Activated naive CD4-positive, alpha-beta T cell treated with Interleukin-2 at 50 U/mL for 16 hours (primary cell): ENCODE data around the gene CCDC110.
A peak's percentile ranks its signal among the peaks of the same experiment; 100 is the strongest.

ENCODE experiments used
- DNase-seq: peaks from one replicate; pipeline ENCODE4 v3.0.0-alpha.2; 2020

Gene CCDC110

DNA sequence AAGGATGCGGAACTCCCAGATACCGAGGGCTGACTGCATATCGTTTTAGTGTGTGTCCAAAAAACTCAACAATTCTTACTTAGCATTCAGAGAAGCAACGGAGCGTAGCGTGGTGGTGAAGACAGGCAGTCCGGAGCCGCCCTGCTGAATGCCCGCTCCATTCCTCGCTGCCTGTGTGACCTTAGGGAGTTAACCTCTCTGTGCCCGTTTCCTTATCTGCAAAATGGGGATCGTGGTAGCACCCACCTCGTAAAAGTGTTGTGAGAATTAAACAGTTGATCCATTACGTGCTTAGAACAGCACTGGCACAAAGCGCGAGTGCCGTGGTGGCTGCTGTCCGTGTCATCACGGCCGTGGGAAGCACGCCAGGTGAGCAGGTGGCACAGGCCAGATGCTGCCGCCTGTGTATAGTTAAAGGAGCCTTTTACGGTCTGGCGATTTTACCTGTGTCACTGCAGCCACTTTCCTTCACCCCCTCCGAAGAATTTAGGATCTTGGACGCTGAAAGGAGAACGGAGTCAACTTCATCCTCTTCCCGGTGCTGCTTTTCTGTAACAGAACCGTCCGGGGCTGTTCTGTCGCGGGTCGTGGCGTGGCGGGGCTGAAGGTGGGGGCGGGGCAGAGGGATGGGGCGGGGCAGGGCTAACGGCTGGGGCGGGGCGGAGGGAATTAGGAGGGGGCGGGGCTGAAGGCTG lies 885 bp downstream of the CCDC110 start:
- DNase-seq, result peak; percentile 52

DNA sequence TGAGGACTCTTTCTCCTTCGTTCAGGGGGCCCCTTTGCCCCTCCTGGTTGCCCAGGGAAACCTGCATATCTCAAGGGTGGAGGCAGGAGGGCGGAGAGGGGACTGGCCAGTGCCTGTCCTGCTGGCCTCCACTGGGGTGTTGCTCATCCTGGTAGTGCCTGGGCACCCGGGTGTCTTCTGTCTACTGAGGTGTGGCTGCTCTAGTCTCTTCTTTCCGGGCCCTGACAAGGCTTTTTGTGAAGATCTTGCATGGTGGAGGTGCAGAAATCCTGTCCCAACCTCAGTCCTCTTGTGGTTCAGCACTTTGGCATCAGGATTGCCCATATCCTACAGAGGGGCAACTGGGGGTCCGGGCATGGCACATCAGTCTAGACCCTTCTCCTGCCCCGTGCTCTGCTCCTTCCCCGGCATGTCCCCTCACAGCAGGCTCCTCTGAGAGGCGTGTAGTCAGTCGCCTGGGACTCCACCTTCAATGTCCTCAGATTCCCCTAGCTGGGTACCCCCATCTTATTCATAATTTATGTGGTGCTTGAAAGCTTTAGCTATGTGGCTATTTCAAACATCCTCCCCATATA lies 1.9 kb downstream of the CCDC110 start:
- DNase-seq, result no peak

DNA sequence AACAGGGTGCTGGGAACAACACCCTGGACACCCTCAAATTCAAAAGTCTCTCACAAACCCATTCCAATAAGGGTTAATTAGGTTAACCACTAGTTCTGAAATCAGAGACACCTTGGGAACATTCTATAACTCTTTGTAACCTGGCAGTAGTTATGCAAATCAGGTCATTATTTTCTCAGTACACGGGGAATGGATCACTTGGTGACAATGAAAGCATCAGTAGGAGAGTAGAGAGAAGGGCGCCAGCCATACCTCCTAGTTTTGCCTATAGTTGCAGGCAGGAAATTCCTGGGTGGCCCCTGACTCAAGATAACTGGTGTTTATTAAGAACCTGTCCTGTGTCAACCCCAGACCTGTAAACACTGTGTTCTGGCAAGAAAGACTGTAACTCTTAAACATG lies 2.5 kb downstream of the CCDC110 start:
- no peak for DNase-seq

- DNase-seq, result no peak
Measured at GRCh38 chr4:185467991-185468390, 3.5 kb downstream of the CCDC110 start.

- no peak for DNase-seq
Measured at GRCh38 chr4:185467101-185467500, 4.4 kb downstream of the CCDC110 start.

DNA sequence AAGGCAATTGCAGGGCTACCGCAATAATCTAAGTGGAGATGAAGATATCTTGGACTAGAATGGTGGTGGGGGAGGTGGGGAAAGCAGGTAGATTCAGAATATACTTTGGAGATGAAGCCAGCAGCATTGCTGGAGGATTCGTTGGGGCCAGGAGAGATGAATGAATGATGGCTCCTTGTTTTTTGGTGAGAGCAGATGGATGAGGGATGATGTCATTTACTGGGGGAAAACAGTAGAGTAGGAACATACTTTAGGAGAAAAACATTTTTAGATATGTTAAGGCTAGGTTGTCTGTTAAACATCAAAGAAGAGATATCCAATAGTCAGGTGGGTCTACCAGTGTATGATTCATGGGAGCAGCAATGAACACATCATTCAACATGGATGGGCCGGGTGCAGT lies 5.8 kb downstream of the CCDC110 start:
- no peak for DNase-seq

DNA sequence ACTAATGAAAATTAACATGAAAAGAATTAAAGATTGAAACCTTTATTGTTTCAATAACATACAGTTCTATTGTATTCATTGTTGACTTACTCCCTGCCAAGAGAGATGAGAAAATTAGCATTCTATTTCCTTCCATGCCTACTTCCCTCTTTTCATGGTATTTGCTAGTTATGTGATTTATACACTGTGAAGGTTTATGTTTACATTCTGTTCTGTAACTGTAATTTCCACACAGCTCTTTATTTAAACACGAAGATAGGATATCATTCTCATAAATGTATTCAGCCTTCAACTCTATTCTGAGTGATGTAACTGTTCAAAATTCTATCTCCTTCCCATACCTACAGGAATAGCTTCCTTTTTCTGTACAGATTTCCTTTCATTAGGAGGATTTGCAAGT lies 6.6 kb downstream of the CCDC110 start:
- no peak for DNase-seq

DNA sequence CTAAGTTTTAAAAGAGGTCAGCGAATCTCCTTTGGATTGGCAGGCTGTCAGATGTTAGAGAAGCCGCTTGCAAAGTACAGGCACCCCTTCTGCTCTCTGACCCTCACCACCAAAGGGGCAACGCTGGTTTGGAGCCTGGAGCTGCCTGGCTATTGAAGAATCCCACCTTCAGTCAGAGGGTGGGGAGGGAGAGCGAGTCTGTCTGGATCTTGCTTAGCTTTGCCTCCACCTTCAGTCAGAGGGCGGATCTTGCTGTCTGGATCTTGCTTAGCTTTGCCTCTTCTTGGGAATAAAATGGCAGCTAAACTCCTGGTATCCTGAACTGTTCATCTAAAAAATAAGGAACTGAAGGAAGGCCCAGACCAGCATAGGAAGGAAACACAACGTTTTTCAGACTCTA lies 7.3 kb downstream of the CCDC110 start:
- DNase-seq, result no peak

DNA sequence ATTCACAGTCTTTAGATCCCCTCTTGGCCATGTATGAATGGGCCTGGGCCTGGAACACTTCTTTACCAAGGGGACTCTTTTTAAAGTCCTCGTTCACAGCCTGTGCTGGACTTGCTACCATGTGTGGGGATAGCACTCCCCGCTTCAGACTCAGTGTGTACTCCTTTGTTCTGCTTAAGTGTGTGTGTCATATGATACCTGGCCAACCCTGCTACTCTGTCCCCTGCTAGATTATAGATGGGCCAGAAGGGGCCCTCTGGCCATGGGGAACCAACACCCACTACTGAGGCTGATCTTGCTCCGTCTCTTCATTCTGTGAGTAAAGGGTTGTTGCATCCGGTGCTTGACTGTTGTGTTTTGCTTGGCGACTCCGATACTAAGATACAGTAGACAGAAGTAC lies 8.0 kb downstream of the CCDC110 start:
- DNase-seq, result no peak

DNA sequence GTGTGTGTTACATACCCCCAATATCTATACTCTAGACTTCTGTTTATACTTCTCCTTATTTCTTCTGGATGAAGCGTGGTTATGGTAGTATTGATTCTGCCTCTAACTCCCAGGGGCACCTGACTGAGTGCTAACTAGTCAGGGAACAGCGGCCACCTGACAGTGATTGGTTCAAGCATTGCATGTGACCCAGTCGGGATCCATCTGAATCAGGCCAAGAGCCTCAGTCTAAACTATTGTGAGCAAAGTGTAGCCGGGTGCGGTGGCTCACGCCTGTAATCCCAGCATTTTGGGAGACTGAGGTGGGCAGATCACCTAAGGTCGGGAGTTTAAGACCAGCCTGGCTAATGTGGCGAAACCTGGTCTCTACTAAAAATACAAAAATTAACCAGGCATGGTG lies 10.0 kb downstream of the CCDC110 start:
- DNase-seq, result no peak

- no peak for DNase-seq
Measured at GRCh38 chr4:185457136-185457535, 14.4 kb downstream of the CCDC110 start.

- DNase-seq, result no peak
Measured at GRCh38 chr4:185456131-185456530, 15.4 kb downstream of the CCDC110 start.

DNA sequence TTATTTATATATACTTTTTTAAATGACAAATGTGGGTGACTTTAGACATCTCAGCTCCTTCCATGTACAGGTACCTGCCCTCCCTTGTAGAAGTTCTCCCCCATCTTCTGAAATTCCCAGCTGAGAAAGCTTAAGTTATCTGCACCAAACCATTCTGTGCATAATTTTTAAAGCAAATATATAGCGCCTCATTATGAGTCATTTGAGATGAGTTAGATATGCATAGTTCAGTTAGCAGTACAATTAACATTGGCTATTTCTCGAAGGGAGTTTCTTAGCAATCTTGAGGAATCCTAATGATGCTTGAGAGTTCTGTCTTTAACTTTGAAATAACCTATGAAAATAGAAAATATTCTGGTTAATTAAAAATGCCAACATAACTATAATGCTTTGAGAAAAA lies 26.3 kb downstream of the CCDC110 start:
- DNase-seq, result no peak

- no peak for DNase-seq
Measured at GRCh38 chr4:185441479-185441878, 30.1 kb downstream of the CCDC110 start.

GRCh38 chr4:185437809-185438208 lies 33.7 kb downstream of the CCDC110 start:
- DNase-seq, result no peak

GRCh38 chr4:185435466-185435865 lies 36.1 kb downstream of the CCDC110 start:
- DNase-seq, result no peak

GRCh38 chr4:185429660-185430059 lies 41.9 kb downstream of the CCDC110 start:
- no peak for DNase-seq

GRCh38 chr4:185426960-185427688 lies 44.4 kb downstream of the CCDC110 start:
- DNase-seq, result no peak

DNA sequence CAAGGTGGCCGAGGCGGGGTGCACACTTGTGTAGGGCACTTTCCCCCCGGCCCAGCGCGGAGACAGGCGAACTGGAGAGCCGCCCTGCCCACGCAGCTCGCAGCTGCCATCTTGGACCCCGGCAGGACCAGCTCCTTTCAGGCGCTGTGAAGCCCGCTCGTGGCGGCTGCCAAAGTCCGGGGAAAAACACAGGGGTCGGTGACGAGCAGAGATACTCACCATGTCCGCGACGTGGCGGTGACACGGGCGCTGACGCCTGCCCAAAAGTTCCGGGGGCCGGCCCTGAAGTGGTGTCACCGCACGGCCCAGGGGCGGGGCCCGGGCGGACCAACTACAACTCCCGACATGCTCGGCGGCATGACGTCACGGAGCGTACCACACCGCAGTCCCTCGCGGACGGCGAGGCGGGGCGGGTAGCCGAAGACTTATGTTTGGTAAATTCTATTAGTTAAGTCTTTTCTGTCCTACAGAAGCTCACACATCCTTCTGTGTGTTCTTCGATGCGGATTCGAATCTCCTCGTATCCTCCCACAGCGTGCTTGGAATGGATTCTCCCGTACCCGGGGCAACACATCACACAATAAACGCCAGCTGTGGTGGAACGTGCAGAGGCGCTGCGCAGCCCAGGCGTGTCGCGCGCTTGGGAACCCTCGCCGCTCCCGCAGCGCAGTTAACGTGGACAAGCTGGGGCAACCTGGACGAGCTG lies 45.7 kb downstream of the CCDC110 start, which contains the start of gene UFSP2:
Gene UFSP2, minus strand, starts transcription at position 318 of the 706 bp plus-strand sequence. Its CDS starts 96 bp downstream, at position 222.
- DNase-seq, result peak; percentile 85

DNA sequence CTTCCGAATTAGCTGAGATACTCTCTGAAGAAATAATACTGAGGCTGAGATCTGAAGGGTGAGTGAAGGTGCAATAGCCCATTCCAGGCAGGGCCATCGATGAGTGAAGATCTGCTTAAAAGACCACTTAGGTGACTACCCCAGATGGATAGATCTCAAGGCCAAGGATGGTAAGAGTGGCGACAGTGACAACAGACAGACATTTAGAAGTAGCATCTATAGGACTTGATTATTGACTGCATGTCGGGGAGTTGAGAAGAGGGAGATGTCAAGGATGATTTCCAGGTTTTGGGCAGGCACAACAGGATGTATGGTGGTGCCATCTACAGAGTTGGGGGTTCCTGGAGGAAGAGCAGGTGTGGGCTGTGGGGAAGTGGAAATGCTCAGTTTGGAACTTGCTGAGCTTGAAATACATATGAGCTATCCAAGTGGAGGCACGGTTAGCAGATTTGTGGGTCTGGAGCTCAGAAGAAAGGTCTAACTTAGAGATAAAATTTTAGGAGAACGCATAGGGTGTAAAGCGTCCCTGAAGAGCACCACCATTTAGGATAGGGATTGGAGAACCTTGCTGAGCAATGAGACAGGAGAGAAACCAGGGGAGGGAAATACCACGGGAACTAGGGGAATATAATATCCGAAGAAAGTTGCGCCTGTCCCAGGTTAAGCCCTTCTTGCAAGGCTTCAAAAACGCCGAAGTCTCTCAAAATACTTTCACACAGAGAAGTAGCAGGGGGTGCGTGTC lies 46.5 kb downstream of the CCDC110 start:
- DNase-seq, result no peak

DNA sequence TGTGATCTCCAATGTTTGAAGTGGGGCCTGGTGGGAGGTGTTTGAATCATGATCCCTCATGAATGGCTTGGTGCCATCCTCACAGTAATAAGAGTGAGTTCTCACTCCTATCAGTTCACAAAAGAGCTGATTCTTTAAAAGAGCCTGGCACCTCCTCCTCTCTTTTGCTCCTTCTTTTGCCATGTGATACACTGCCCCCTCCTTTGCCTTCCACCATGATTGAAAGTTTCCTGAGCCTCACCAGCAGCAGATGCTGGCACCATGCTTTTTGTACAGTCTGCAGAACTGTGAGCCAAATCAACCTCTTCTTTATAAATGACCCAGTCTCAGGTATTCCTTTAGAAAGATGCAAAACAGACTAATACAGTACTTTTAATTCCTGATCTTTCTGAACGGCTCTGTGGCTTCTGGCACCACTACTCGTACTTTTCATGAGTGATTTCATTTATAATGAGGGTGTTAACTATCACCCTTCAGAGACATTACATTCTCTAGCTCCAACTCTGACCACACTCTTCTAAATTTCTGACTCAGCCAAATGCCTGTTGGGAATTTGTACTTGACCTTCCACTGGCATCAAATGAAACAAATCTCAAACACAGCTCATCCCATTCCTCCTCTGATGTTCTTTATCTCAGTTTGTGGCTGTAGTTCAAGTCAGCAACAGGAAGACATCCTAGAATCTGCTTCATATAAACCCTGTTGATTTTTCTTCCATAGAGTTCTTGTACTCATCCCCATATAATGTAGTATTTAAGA lies 50.0 kb downstream of the CCDC110 start:
- DNase-seq, result no peak

DNA sequence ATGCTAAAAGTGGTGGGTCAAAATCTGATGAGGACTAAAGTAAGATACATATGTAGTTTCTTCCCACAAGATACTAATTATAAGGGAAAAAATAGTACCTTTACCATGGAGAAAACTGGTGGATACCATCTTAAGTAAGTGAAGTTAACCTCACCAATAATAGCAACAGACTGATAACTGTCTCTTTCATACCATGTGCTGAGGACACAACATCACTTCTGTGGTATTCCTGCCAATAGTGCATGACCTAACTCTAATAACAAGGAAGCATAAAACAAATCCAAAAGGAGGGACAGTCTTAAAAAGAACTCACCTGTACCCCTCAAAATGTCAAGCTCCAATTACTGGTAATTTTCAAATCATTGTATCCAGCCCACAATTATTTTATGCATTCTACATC lies 54.6 kb downstream of the CCDC110 start:
- DNase-seq, result no peak
